ENCODE results near the gene PCYOX1L.

The PCYOX1L gene

DNA sequence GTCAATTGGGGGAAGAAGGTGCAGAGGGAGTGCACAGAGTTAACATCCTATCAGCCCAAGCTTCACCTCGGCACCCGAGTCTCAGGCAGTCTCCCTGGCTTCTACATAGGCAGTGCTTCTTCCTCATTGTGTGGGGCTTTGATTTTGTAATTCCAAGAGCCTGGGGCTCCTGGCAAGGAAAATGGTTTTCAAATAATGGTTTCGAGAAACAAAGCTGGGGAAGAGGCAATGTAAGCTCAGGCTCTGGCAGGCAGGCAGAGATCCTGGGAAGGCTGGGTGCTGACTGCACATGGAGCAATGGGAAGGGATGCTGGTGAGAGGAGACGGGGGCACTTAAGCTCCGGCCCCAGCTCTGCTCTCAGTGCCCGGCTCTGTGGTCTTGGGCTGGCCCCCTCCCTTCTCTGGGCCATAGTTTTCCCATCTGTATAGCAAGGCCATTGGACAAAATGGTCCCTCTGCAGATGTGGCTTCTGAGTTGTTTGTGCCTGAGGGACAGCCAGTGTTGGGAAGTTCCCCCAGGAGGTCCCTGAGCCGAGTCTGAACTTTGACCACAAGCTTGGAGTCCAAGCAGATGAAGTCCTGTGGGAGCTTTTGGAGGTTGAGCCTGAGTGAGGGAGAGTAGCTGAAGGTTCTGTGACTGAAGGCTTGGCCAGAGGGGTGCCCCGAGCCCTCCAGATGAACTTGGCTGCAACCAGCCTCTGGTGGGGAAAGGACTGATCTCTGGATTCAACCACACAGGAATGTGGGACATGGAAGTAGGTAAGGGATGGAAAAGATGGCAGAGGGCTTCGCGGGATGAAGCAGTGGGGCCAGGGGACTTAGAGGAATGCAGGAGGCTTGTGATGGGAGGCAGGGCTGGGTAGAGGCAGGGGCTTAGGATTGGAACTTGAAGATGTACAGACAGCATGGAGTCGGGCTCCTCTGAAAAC, 49.7 kb downstream of the PCYOX1L start:
- WGBS (ENCODE audit: insufficient coverage, insufficient read length) = no CpG with 5 or more reads among the region's 11 CpGs
- no peak for DNase-seq (ENCODE audit: low read depth, low spot score)
- no peak overlapping the region for H3K27ac ChIP-seq (ENCODE audit: low read length)
- H3K9me3 ChIP-seq (ENCODE audit: control insufficient read depth, insufficient read depth, low read length) = no peaks in the 10 kb centered on the region
- no peaks in the 10 kb centered on the region for H3K36me3 ChIP-seq (ENCODE audit: control insufficient read depth, insufficient read depth, low read length)
- H3K4me3 ChIP-seq (ENCODE audit: low read length) = no peak overlapping the region
- peaks cover 2% of the 10 kb centered on the region; the same call in 1 of the 2 replicates for H3K4me1 ChIP-seq (ENCODE audit: control insufficient read depth, insufficient read depth, low read length)
- H3K27me3 ChIP-seq (ENCODE audit: control insufficient read depth, insufficient read depth, low read length) = no peaks in the 10 kb centered on the region

DNA sequence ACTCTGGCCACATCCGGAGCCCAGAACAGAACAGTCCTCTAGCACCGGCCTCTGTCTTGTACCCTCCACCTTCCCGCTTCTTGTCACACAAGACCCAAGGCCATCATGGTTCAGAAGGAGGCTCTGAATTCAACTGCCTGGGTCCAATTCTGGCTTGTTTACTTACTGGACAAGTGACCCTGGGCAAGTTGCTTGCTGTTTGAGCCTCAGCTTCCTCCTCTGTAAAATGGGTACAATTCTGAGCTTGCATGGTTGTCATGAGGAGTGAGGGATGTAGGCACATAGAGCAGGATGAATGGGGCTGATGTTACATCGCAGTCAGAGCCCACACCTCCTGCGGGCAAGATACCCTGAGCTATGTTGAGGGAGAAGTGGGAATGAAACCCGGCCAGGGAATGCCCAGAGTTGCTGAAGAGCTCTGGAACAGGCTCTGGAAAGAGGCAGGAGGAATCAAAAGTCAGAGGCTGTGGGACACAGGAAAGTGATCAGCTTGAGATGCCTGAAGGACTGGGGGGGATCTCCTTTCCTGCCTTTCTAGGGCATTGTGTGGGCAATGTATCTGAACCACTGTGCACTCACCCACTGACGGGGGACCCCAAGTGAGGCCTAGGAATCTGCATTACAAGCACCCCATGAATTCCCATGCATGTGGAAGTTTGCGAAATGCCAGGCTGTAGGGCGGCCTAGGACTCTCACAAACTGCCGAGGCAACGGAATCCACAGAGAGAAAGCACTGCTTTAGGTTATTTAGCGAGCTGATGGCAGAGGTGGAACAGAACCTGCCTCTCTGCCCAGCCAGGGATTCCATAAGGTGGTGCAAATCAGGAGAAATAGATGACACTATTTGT, 50.6 kb downstream of the PCYOX1L start:
- no CpG with 5 or more reads among the region's 12 CpGs for WGBS (ENCODE audit: insufficient coverage, insufficient read length)
- Histone ChIP-seq H3K4me1 (ENCODE audit: control insufficient read depth, insufficient read depth, low read length) (peaks cover 2% of the 10 kb centered on the region; the same call in 1 of the 2 replicates), H3K4me3 (ENCODE audit: low read length) (no peak overlapping the region)

DNA sequence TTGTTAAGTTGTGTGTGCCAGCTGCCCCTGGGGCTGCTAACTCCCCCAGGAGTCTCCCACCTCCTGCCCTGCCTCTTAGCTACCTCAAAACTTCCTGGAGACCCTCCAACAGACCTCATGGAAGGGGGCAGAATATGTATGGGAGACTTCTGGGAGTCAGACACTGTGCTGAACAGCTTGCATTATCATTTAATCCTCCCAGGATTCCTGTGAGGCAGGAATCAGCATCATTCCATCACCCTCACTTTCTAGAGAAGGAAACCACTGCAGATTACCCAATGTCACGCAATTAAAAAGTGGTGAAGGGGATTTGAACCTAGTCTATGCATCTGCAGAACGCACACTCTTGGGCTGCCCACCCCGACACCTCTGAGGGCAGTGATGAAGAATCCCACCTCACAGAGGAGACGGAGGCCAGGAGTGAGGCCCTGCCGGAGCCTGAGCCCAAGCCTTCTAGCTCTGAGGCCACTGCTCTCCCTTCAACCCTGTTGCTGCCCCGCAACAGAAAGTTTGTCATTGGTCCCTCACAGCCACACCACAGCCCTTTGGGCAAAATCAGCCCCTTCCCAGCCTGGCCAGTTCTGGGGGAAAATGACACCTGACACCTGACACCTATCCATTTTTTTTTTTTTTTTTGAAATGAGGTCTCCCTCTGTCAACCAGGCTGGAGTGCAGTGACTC, 51.6 kb downstream of the PCYOX1L start:
- Histone ChIP-seq H3K9me3 (ENCODE audit: control insufficient read depth, insufficient read depth, low read length) (no peaks in the 10 kb centered on the region), H3K27me3 (ENCODE audit: control insufficient read depth, insufficient read depth, low read length) (no peaks in the 10 kb centered on the region), H3K4me1 (ENCODE audit: control insufficient read depth, insufficient read depth, low read length) (peaks cover 2% of the 10 kb centered on the region; the same call in 1 of the 2 replicates), H3K27ac (ENCODE audit: low read length) (no peak overlapping the region), H3K4me3 (ENCODE audit: low read length) (no peak overlapping the region), H3K36me3 (ENCODE audit: control insufficient read depth, insufficient read depth, low read length) (no peaks in the 10 kb centered on the region)
- DNase-seq (ENCODE audit: low read depth, low spot score) = no peak
- WGBS (ENCODE audit: insufficient coverage, insufficient read length) = no CpG with 5 or more reads among the region's 6 CpGs

More for the DNA sequence above, 50.6 kb downstream of the PCYOX1L start:
- Histone ChIP-seq H3K36me3 (ENCODE audit: control insufficient read depth, insufficient read depth, low read length) (no peaks in the 10 kb centered on the region), H3K9me3 (ENCODE audit: control insufficient read depth, insufficient read depth, low read length) (no peaks in the 10 kb centered on the region), H3K27me3 (ENCODE audit: control insufficient read depth, insufficient read depth, low read length) (no peaks in the 10 kb centered on the region), H3K27ac (ENCODE audit: low read length) (no peak overlapping the region)
- DNase-seq (ENCODE audit: low read depth, low spot score) = no peak

DNA sequence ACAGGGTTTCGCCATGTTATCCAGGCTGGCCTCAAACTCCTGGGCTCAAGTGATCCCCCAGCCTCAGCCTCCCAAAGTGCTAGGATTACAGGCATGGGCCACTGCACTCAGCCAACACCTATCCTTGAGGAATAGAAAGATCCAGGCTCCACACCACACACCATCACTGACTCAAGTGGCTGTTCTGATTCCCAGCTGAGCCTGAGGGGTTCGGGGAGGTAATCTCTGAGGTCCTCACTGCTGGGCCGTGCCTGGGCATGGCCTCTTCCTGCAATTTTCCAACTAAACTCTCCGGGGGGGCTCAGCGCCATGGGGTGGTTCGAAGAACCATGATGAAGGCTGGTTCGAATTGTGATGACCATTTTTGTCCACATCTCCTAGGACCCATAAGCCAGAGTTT, 52.2 kb downstream of the PCYOX1L start:
- WGBS (ENCODE audit: insufficient coverage, insufficient read length) = no CpG with 5 or more reads among the region's 7 CpGs

DNA sequence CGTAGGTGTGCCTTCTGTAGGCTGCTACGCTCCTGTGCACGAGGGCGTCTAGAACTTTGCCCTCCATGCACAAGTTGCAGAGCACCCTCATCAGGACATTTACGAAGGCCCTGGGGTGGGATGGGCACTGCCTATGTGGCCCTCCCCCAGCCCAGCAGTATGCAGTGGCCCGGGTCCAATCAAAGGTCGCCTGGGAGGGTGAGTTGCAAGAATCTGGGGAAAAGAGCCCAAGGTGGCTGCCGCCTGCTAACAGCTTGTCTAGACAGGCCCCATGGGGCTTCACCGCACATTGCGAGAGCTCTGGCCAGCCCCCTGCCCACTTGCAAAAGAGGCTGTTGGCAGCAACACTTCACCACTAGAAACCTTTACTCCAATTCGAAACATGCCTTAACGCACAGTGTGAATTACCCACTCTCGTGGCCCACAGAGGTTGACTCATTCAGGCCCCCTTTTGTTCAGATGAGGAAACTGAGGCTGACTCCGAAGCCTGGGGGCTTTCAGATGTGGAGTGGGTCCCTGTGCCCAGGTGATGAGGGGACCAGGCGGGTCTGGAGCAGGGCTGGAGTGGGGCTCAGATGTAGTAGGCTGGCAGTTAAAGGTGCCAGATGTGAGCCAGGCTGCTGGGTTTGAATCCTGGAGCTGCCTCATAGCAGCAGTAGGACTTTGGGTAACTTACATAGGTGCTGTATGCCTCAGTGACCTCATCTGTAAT, 53.0 kb downstream of the PCYOX1L start:
- H3K27ac ChIP-seq (ENCODE audit: low read length) = no peak overlapping the region
- H3K4me3 ChIP-seq (ENCODE audit: low read length) = no peak overlapping the region
- WGBS (ENCODE audit: insufficient coverage, insufficient read length) = no CpG with 5 or more reads among the region's 15 CpGs
- H3K27me3 ChIP-seq (ENCODE audit: control insufficient read depth, insufficient read depth, low read length) = no peaks in the 10 kb centered on the region
- H3K9me3 ChIP-seq (ENCODE audit: control insufficient read depth, insufficient read depth, low read length) = no peaks in the 10 kb centered on the region
- no peak for DNase-seq (ENCODE audit: low read depth, low spot score)
- no peaks in the 10 kb centered on the region for H3K36me3 ChIP-seq (ENCODE audit: control insufficient read depth, insufficient read depth, low read length)
- H3K4me1 ChIP-seq (ENCODE audit: control insufficient read depth, insufficient read depth, low read length) = peaks cover 2% of the 10 kb centered on the region; the same call in 1 of the 2 replicates

More for the DNA sequence above, 52.2 kb downstream of the PCYOX1L start:
- H3K4me3 ChIP-seq (ENCODE audit: low read length) = no peak overlapping the region
- peaks cover 2% of the 10 kb centered on the region; the same call in 1 of the 2 replicates for H3K4me1 ChIP-seq (ENCODE audit: control insufficient read depth, insufficient read depth, low read length)
- no peak for DNase-seq (ENCODE audit: low read depth, low spot score)
- no peaks in the 10 kb centered on the region for H3K27me3 ChIP-seq (ENCODE audit: control insufficient read depth, insufficient read depth, low read length)
- no peaks in the 10 kb centered on the region for H3K9me3 ChIP-seq (ENCODE audit: control insufficient read depth, insufficient read depth, low read length)
- H3K27ac ChIP-seq (ENCODE audit: low read length) = no peak overlapping the region
- H3K36me3 ChIP-seq (ENCODE audit: control insufficient read depth, insufficient read depth, low read length) = no peaks in the 10 kb centered on the region

DNA sequence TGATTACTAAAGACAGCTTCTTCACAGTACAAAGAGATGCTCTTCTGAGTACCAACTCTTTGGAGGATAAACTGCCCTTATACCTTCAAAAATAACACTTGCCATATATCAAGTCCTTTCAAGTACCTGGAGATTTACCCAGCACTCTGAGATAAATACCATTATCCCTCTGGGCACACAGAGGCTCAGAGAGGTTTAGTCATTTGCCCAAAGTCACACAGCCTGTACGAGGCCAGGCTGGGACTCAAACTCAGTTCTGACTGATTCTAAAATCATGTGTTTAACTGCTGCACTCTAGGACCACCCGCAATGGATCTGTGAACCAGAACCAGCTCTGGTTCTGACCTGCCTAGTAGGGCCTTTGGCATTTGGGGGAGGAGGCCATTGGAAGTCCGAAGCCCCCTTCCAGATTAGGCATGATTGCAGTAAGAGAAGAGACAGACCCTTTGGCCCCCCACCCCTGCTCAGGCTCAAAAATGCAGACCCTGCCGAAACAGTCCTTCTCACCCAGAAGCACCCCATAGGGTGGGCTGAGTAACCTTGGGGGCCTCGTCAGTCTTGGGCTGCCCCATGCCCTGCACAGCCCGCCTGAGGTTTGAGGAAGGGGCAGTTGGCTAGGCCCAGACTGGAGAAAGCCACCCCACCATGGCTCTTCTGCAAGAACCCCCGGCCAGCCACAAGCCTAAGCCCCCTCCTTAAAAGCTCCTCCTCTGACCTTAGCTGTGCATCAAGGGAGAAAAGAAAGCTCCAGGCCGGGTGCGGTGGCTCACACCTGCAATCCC, 54.1 kb downstream of the PCYOX1L start:
- Histone ChIP-seq H3K4me3 (ENCODE audit: low read length) (no peak overlapping the region), H3K27me3 (ENCODE audit: control insufficient read depth, insufficient read depth, low read length) (no peaks in the 10 kb centered on the region), H3K27ac (ENCODE audit: low read length) (no peak overlapping the region), H3K4me1 (ENCODE audit: control insufficient read depth, insufficient read depth, low read length) (peaks cover 2% of the 10 kb centered on the region; the same call in 1 of the 2 replicates), H3K9me3 (ENCODE audit: control insufficient read depth, insufficient read depth, low read length) (no peaks in the 10 kb centered on the region), H3K36me3 (ENCODE audit: control insufficient read depth, insufficient read depth, low read length) (no peaks in the 10 kb centered on the region)
- WGBS (ENCODE audit: insufficient coverage, insufficient read length) = no CpG with 5 or more reads among the region's 9 CpGs
- no peak for DNase-seq (ENCODE audit: low read depth, low spot score)

DNA sequence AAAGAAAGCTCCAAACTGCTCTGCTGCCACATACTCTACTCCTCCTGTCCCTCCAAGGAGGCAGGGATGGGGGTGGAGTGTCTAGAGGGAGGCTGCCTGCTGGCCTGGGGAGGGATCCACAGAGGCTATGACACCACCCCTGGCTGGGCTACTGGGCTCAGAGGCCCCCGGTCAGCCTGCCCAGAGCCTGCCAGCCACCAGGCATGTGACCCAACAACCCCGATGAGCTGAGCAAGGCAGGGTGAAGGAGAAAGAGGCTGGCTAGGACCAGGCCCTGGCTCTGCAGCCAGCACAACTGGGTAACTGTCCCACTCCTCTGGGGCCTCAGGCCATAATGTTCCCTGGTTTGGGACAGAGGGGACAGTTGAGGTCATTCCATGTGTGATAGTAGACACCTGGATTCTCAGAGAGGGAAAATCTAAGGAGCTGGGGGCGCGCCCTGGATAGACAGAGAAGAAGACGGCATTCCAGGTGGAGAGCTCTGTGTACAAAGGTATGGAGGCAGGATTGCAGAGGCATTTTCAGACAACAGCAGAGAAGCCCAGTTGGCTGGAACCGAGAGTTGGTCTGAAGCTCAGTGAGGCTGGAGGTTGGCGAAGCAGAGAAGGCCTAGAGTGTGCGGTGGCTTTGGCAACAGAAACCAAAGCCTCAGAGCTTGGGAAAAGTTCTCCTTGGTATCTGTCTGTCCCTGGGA, 55.1 kb downstream of the PCYOX1L start:
- Histone ChIP-seq H3K4me3 (ENCODE audit: low read length) (no peak overlapping the region), H3K27ac (ENCODE audit: low read length) (no peak overlapping the region), H3K9me3 (ENCODE audit: control insufficient read depth, insufficient read depth, low read length) (no peaks in the 10 kb centered on the region), H3K4me1 (ENCODE audit: control insufficient read depth, insufficient read depth, low read length) (peaks cover 4% of the 10 kb centered on the region; the same call in 1 of the 2 replicates), H3K27me3 (ENCODE audit: control insufficient read depth, insufficient read depth, low read length) (no peaks in the 10 kb centered on the region), H3K36me3 (ENCODE audit: control insufficient read depth, insufficient read depth, low read length) (no peaks in the 10 kb centered on the region)
- no CpG with 5 or more reads among the region's 8 CpGs for WGBS (ENCODE audit: insufficient coverage, insufficient read length)
- no peak for DNase-seq (ENCODE audit: low read depth, low spot score)

DNA sequence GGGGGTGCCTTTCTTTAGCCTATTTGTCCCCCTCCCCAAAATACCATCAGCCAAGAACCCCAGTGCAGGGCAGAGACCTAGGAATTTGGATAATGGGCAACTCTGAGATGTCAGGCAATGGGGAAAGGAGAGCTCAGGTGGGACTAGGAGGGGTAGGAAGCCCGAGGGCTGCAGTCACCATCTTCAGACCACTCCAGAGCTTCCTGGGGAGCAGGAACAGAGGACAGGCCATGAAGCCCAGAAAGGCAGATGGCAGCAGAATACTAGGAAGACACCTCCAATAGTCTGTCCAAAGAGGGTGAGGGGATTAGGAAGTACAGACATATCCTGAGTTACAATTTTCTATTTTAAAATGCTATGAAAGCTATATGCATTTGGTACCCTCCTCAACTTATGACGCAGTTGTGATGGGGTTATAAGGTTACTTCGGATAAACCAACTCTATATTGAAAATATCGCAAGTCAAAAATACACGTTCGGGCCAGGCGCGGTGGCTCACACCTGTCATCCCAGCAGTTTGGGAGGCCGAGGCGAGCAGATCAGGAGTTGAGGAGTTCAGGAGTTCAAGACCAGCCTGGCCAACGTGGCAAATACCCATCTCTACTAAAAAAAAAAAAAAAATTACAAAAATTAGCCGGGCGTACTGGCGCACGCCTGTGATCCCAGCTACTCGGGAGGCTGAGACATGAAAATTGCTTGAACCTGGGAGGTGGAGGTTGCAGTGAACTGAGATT, 55.8 kb downstream of the PCYOX1L start:
- Histone ChIP-seq H3K9me3 (ENCODE audit: control insufficient read depth, insufficient read depth, low read length) (no peaks in the 10 kb centered on the region), H3K36me3 (ENCODE audit: control insufficient read depth, insufficient read depth, low read length) (no peaks in the 10 kb centered on the region), H3K4me3 (ENCODE audit: low read length) (no peak overlapping the region), H3K27me3 (ENCODE audit: control insufficient read depth, insufficient read depth, low read length) (no peaks in the 10 kb centered on the region), H3K27ac (ENCODE audit: low read length) (no peak overlapping the region), H3K4me1 (ENCODE audit: control insufficient read depth, insufficient read depth, low read length) (peaks cover 4% of the 10 kb centered on the region; the same call in 1 of the 2 replicates)
- no peak for DNase-seq (ENCODE audit: low read depth, low spot score)
- no CpG with 5 or more reads among the region's 16 CpGs for WGBS (ENCODE audit: insufficient coverage, insufficient read length)
